ENCODE measurements around the gene GRIK2. TPM values are rescaled to one million over a fixed set of nuclear protein-coding genes. Genes with fewer than 3 reads are reported as not detected.

Gene GRIK2
- total RNA-seq, 4 donors from 2014 or later, result 2.0 to 4.0 (median 2.0) TPM; not detected in 1

GRCh38 chr6:101435038-101435437 is 41.5 kb downstream of the GRIK2 start:
- H3K4me1 ChIP-seq, result no peaks in the 10 kb centered on the region
- in situ Hi-C loops (cut with MboI; ENCODE audit: low pct_ligation_motif_present in 1 of 4, low pct_unique_long_range_greater_than_20kb in 1 of 4, low sequenced_read_pairs in 3 of 4) (no loop called here), intact Hi-C loops (cut with DNase I; ENCODE audit: low total_unique reads) (no loop called here)
- no peak overlapping the region for H3K27ac ChIP-seq
- H3K9me3 ChIP-seq, result no peaks in the 10 kb centered on the region
- H3K27me3 ChIP-seq, result no peaks in the 10 kb centered on the region
- no peak overlapping the region for H3K4me3 ChIP-seq
- DNase-seq, result no peak
- WGBS, 2 donors (ENCODE audit: low coverage in 1 of 2), result 67 to 72% methylated on average over 1 of the region's 1 CpG
- H3K36me3 ChIP-seq, result no peaks in the 10 kb centered on the region
- TF ChIP-seq POLR2AphosphoS5 (IDR thresholded peaks at IDR 0.05), result no peak
- TF ChIP-seq EP300 (IDR thresholded peaks at IDR 0.05; ENCODE audit: low read depth), result no peak
- TF ChIP-seq CTCF (IDR thresholded peaks at IDR 0.05), result no peak
- TF ChIP-seq POLR2A (IDR thresholded peaks at IDR 0.05), result no peak

- 71 to 89% methylated on average over 1 of the region's 1 CpG for whole genome bisulfite sequencing, 2 donors (ENCODE audit: low coverage in 1 of 2)
- Histone ChIP-seq H3K27me3 (no peaks in the 10 kb centered on the region), H3K4me3 (no peak overlapping the region), H3K27ac (no peak overlapping the region), H3K36me3 (no peaks in the 10 kb centered on the region), H3K4me1 (no peaks in the 10 kb centered on the region), H3K9me3 (no peaks in the 10 kb centered on the region)
- intact Hi-C loops (cut with DNase I; ENCODE audit: low total_unique reads), result no loop called here
- in situ Hi-C loops (cut with MboI; ENCODE audit: low pct_ligation_motif_present in 1 of 4, low pct_unique_long_range_greater_than_20kb in 1 of 4, low sequenced_read_pairs in 3 of 4), result no loop called here
- no peak for DNase-seq
- TF ChIP-seq CTCF (IDR thresholded peaks at IDR 0.05), result no peak
- no peak for TF ChIP-seq POLR2AphosphoS5 (IDR thresholded peaks at IDR 0.05)
- TF ChIP-seq EP300 (IDR thresholded peaks at IDR 0.05; ENCODE audit: low read depth), result no peak
- TF ChIP-seq POLR2A (IDR thresholded peaks at IDR 0.05), result no peak
Observed at GRCh38 chr6:101439790-101440189, 46.3 kb downstream of the GRIK2 start.

- intact Hi-C loops (cut with DNase I; ENCODE audit: low total_unique reads), result no loop called here
- Histone ChIP-seq H3K36me3 (no peaks in the 10 kb centered on the region), H3K9me3 (no peaks in the 10 kb centered on the region), H3K4me1 (no peaks in the 10 kb centered on the region), H3K27me3 (no peaks in the 10 kb centered on the region), H3K27ac (no peak overlapping the region), H3K4me3 (no peak overlapping the region)
- TF ChIP-seq EP300 (IDR thresholded peaks at IDR 0.05; ENCODE audit: low read depth) (no peak), CTCF (IDR thresholded peaks at IDR 0.05) (no peak), POLR2AphosphoS5 (IDR thresholded peaks at IDR 0.05) (no peak), POLR2A (IDR thresholded peaks at IDR 0.05) (no peak)
- in situ Hi-C loops (cut with MboI; ENCODE audit: low pct_ligation_motif_present in 1 of 4, low pct_unique_long_range_greater_than_20kb in 1 of 4, low sequenced_read_pairs in 3 of 4), result no loop called here
- no peak for DNase-seq
Observed at GRCh38 chr6:101443315-101443714, 49.8 kb downstream of the GRIK2 start.

GRCh38 chr6:101444717-101445116 is 51.2 kb downstream of the GRIK2 start:
- Histone ChIP-seq H3K27me3 (no peaks in the 10 kb centered on the region), H3K27ac (no peak overlapping the region), H3K9me3 (no peaks in the 10 kb centered on the region), H3K4me3 (no peak overlapping the region), H3K4me1 (no peaks in the 10 kb centered on the region), H3K36me3 (no peaks in the 10 kb centered on the region)
- TF ChIP-seq POLR2A (IDR thresholded peaks at IDR 0.05) (no peak), CTCF (IDR thresholded peaks at IDR 0.05) (no peak), EP300 (IDR thresholded peaks at IDR 0.05; ENCODE audit: low read depth) (no peak), POLR2AphosphoS5 (IDR thresholded peaks at IDR 0.05) (no peak)
- WGBS, 2 donors (ENCODE audit: low coverage in 1 of 2), result 77 to 89% methylated on average over 1 of the region's 1 CpG
- intact Hi-C loops (cut with DNase I; ENCODE audit: low total_unique reads), result loop anchor here (2.0 kb wide), 1 partner anchor 48 kb away; no protein-coding TSS in a partner anchor
- DNase-seq, result no peak
- in situ Hi-C loops (cut with MboI; ENCODE audit: low pct_ligation_motif_present in 1 of 4, low pct_unique_long_range_greater_than_20kb in 1 of 4, low sequenced_read_pairs in 3 of 4), result no loop called here
